Stimulated activated CD4-positive, alpha-beta T cell treated with anti-CD3 and anti-CD28 coated beads, Interleukin-15, amount 100 ng/mL, for 1 hour (primary cell): ENCODE measurements around the gene HOPX.
"Not testable (repeated sequence)": the region's sequence is repeated elsewhere in the genome, so short reads cannot be mapped to it uniquely, and the experiment has no call there.

Experiments
- DNase-seq, 2 donors: peaks; one replicate each; pipeline ENCODE4 v3.0.0-alpha.2; 2020; ENCODE audit warnings: low read depth in 1 of 2, low spot score in 1 of 2

Gene HOPX

DNA sequence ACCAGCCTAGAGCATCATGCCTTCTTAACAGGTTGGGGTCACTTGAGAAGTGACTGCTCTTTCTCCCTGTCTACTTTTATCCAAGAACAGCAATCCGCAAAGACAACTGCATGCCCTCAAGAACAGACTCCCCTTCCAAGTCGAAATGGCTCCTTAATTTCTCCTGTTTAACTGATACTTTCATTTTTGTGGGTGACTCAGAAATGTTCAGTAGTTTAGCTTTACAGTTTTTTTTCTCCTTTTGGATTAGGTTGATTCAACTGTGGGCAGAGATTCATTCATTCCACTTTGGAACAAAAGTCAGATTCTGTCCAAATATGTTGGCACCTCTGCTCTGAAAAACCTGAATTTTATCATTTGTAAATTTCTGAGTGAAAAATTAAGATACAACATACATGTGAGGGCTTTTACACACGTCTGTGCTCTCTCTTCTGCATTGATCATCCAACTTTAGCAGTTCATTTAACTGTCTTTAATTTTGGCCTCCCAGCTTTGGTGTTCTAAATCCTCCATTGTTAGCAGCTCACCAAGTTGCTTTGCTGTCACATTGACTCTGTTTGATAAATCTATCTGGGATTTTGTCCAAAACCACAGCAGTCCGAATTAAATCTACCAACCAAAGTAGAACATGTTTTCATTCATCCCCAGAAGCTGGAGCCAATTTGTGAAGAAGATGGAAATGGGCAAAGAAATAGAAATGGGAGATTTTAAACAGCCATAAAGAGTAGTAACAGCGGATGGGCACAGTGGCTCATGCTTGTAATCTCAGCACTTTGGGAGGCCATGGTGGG, 50.0 kb downstream of the HOPX start:
- no peak for DNase-seq

DNA sequence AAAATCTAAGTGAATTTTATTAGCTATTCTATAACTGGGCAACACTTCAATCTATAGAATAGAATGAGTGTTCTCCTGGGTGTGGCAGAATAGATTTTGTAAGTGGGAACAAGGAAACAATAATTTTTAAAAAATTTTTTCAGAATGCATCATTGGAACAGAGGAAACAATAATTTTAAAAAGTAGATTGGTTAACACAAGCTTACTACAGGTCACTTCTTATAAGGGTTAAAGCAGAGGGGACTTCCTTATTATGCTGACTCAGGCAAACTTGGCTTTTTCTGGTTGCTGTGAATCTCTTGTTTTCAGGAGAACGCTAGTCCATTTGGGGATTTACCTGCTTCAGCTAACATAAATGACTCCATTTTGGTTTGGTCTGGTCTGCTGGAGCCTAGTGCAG, 52.5 kb downstream of the HOPX start:
- no peak for DNase-seq

DNA sequence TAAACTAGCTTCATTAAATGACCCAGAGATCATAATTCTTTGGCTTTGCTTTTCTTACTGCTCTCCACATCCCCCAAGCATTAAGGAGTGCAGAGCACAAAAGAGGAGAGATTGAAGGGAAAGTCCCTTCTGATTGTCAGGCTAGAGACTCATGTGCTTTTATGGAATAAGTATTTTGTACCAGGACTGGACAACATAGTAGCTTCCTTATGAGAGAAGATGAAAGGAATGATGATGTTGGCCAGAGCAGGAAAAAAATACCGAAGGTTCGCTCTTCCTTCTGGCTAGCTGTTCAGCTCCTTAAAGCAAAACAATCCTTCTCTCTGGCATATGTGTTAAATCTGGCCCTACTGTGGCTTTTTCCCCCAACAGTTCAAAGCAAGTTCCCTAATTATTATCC, 53.1 kb downstream of the HOPX start:
- DNase-seq: no peak

- DNase-seq: no peak
Measured at GRCh38 chr4:56627375-56627774, 53.7 kb downstream of the HOPX start.

- no peak for DNase-seq
Measured at GRCh38 chr4:56626963-56627362, 54.1 kb downstream of the HOPX start.

DNA sequence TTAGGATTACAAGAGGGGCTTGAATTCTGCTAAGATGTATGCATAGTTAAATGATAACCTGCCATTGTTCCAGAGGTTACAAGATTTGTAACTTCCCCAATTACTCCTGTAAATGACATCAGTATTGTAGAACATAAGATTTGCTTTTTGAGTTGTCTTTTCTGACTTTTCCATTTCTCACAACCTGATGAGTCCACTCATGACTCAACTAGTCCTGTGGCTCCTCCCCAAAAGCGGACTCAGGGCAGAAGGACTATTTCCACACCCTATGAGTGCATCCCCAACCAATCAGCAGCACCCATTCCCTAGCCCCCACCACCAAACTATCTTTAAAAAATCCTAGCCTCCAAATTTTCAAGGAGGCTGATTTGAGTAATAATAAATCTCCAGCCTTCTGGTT, 54.7 kb downstream of the HOPX start:
- DNase-seq: no peak

DNA sequence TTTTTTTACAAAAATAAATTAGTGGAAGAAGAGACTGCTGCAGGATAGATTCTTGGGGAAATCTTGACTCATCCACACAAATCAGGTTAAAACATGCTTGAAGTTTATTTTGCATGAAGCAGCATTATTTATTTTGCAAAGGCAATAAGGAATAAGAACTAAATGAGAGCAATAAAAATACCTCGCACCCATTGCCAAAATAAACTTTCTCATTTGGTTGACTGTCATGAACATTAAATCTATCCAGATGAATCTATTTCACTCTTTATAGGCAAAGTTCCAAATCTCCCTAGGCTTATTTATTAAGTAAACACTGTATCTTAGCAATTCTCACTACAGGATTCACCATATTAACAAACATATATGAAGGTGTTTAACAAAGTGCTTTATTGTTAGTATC, 58.9 kb downstream of the HOPX start:
- DNase-seq: no peak

DNA sequence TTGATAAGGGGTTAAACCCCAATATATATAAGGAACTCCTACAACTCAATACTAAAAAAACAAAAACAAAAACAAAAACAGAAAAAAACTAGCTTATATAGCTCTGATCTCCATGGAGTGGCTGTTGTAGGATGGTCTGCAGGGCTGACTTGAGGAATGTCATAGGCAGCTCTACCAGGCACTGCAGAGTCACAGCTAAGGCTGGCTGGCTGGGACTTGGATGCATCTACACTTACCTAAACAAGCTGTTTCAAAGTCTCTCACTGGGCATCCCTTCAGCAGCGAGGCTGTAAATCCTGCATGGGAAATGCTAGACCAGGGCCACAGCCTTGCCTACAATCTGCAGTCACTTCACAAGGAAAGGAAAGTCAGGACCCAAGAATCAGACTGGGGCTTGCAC, 61.3 kb downstream of the HOPX start:
- DNase-seq: no peak

DNA sequence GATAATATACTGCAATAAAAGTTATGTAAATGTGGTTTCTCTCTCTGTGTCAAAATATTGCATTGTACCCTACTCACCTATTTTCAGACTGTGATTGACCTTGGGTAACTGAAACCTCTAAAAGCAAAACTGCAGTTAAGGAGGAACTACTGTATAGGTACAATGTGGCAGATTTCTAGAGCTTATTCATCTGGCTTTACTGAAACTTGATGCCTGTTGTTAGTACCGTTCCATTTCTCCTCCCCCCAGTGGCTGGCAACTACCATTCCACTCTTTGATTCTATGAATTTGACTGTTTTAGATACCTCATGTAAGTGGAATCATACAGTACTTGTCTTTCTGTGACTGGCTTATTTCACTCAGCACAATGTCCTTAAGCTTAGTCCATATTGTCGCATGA, 61.9 kb downstream of the HOPX start:
- no peak for DNase-seq

DNA sequence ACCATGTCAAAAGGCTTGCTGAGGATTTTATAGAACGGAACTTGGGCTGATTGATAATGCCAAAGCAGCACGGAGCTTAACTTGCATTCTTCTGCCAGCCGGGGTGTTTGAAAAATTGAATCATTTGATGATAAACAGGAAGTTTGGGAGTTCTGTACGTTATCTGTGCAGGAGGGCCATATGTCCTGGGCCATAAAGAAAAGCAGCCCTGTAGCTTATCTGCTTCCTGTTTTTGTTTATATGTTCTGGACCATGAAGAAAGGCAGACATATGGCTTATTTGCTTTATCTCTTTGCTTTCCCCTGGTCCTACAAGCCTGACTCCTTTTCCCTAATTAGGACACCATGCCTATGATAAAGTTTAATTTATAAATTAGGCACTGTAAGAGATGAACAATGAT, 62.4 kb downstream of the HOPX start:
- no peak for DNase-seq

GRCh38 chr4:56613101-56613862, 67.8 kb downstream of the HOPX start:
- DNase-seq: no peak

GRCh38 chr4:56612282-56612681, 68.8 kb downstream of the HOPX start:
- no peak for DNase-seq

GRCh38 chr4:56611501-56611900, 69.6 kb downstream of the HOPX start:
- no peak for DNase-seq

GRCh38 chr4:56610170-56610569, 70.9 kb downstream of the HOPX start:
- not testable (repeated sequence) for DNase-seq

DNA sequence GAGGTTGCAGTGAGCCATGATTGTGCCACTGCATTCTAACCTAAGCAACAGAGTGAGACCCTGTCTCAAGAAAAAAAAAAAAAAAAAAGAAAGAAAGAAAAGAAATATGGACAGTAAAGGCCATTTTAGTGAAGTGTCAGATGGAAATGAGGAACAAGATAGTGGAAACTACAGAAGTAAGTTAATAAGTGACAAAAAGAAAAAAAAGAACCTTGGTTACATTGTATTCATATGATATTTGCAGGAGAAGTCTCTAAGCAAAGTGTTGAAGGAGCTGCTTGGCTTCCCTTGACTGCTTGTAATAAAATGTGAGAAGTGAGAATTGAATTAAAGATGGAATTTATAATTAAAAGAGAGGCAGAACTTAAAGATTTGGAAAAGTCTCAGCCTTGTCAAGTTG, 73.2 kb downstream of the HOPX start:
- no peak for DNase-seq

GRCh38 chr4:56606385-56606784, 74.7 kb downstream of the HOPX start:
- DNase-seq: no peak

DNA sequence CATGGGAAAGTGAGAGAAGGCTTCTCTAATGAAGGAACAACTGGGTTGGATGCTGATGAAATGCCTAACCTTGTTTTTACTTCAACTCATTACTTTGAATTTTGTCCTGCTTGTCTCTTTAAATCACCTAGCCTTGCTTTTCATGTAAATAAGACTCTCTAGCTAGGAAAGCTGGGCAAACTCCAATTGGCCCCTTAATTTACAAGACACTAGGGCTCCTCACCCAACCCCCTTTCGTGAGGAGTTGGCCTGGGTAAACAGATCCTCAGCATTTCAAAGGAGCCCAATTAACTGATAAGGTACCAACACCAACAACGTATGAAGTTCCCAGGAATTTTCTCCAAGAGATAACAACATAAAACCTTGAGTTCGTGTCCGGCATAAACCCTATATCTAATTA, 75.6 kb downstream of the HOPX start:
- not testable (repeated sequence) for DNase-seq

GRCh38 chr4:56603297-56603696, 77.8 kb downstream of the HOPX start:
- no peak for DNase-seq
